GM18909 (cell line): ENCODE data around the gene AHCYL1.
A peak's percentile ranks its signal among the peaks of the same experiment; 100 is the strongest.

ENCODE experiments used
- ATAC-seq: cut with Tn5 transposase; IDR thresholded peaks from one replicate; pipeline ENCODE4 v1.9.1; 2021; ENCODE audit warnings: mild to moderate bottlenecking; ENCODE audit not compliant: unreplicated experiment, poor library complexity

The AHCYL1 gene

GRCh38 chr1:110033421-110033820 lies 48.9 kb downstream of the AHCYL1 start:
- ATAC-seq, result no peak

DNA sequence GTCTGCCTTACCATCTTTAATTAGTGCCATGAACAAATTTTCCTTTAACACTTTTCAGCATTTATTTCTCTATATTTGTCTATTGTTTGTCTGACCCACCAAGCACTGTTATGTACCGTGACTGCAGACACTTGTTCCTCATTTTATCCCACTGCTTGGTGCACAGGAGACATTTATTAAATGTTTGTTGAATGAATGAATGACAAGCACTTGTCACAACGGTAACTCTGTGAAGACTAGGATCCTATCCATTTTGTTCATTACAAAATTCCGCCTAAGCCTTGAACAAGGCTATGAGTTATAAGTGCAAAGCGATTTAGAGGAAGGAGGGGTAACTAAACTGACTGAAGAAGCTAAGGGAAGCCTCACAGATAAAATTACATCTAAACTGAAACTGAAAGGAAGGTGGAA lies 49.5 kb downstream of the AHCYL1 start:
- no peak for ATAC-seq

GRCh38 chr1:110034451-110035235 lies 50.1 kb downstream of the AHCYL1 start, which contains the start of gene STRIP1:
STRIP1 (plus strand) TSS chr1:110034624; CDS start chr1:110034638, 14 bp downstream.
- ATAC-seq, result peak; percentile 91

GRCh38 chr1:110035236-110035752 lies 50.7 kb downstream of the AHCYL1 start:
- ATAC-seq, result no peak

GRCh38 chr1:110038271-110038670 lies 53.7 kb downstream of the AHCYL1 start:
- no peak for ATAC-seq

- no peak for ATAC-seq
Measured at GRCh38 chr1:110039641-110040040, 55.1 kb downstream of the AHCYL1 start.

DNA sequence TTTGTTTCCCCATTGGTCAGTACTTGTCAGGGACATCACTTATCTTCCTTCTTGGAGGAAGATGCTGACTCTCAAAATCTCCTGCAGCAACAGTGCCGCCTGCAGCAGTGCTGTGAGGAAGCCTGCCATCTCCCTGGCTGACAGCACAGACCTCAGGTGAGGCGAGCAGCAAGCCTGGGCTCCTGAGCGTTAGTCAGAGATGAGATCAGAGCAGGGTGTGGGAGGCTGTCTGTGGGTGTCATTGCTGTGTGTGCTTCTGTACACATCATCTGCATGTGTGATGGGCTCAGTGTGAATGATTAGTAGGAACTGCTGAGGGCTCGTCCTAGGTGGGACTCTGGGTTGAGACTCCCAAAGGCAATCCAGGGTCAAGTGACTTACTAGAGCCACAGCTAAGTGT lies 56.0 kb downstream of the AHCYL1 start:
- no peak for ATAC-seq

DNA sequence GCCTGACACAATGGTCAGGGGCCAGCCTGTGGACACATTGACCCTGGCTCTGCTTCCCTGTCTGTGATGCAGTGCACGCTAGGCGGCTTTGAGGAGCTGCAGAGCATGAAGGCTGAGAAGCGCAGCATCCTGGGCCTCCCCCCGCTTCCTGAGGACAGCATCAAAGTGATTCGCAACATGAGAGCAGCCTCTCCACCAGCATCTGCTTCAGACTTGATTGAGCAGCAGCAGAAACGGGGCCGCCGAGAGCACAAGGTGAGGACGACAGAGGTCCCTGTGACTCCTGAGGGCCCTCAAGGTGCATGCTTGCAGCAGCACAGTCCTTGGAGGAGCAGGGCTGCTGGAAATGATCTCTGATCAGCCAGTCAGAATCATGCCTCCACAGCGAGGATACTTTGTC lies 58.5 kb downstream of the AHCYL1 start:
- no peak for ATAC-seq

GRCh38 chr1:110047463-110047862 lies 62.9 kb downstream of the AHCYL1 start:
- no peak for ATAC-seq

- ATAC-seq, result no peak
Measured at GRCh38 chr1:110048240-110048639, 63.7 kb downstream of the AHCYL1 start.

- ATAC-seq, result no peak
Measured at GRCh38 chr1:110048923-110049601, 64.5 kb downstream of the AHCYL1 start.

DNA sequence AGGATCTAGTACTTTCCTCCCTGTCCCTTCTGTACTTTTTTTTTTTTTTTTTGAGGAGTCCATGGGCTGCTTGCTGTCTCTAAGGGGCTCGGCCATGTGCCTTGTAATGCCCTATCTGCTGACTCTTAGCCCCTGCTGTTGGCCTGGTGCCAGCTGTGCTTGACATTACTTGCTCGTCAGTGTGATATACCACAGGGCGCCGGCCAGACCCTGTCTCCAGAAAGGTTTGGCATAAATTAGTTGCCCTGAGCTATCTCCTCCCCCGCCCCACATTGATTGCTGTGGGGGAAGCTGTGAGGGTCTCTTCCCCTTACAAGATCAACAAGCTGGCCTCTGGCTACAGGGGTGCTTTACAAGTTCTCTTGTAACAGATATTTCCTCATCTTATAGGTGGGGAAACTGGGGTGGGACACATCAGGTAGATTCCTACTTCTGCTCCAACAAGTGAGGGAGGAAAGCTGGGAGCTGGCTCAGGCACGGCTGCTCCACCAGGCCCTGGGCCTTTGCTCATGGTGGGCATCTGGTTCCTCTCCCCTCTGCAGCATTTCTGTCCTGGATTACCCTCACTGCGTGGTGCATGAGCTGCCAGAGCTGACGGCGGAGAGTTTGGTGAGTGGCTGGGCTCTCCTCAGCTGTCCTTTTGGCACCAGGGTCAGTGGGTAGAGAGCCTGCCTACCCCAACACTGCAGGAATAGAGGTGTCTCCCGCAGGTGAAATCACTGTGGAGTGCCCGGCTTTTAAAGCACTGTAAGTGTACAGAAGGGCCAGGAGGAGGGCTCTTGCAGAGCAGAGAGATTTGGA lies 65.4 kb downstream of the AHCYL1 start:
- no peak for ATAC-seq

DNA sequence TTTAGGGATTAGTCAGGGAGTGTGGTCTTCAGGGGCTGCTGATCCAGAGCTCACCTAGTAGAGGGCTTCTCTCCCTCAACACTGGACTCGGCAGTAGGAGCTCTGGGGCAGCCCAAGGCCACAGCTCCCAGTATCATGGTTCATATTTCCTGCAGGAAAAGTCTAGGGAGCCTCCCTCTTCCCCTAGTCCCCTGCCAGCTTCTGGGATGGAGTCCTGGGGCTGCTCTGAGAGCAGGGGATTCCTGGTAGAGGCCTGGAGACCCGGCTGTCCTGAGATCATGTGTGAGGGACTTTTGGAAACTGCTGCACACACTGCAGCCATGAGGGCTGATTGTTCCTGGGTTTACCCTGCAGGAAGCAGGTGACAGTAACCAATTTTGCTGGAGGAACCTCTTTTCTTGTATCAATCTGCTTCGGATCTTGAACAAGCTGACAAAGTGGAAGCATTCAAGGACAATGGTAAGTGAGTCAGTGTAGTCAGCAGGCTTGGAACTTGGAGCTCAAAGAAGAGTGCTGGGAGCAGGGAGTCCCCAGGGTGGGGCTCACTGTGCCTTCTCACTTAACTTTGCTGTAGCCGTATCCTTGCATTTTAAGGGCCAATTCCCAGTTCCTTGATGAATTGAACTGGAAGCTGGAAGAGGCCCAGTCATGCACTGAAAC lies 66.2 kb downstream of the AHCYL1 start:
- no peak for ATAC-seq

GRCh38 chr1:110051262-110051648 lies 66.7 kb downstream of the AHCYL1 start:
- ATAC-seq, result no peak

DNA sequence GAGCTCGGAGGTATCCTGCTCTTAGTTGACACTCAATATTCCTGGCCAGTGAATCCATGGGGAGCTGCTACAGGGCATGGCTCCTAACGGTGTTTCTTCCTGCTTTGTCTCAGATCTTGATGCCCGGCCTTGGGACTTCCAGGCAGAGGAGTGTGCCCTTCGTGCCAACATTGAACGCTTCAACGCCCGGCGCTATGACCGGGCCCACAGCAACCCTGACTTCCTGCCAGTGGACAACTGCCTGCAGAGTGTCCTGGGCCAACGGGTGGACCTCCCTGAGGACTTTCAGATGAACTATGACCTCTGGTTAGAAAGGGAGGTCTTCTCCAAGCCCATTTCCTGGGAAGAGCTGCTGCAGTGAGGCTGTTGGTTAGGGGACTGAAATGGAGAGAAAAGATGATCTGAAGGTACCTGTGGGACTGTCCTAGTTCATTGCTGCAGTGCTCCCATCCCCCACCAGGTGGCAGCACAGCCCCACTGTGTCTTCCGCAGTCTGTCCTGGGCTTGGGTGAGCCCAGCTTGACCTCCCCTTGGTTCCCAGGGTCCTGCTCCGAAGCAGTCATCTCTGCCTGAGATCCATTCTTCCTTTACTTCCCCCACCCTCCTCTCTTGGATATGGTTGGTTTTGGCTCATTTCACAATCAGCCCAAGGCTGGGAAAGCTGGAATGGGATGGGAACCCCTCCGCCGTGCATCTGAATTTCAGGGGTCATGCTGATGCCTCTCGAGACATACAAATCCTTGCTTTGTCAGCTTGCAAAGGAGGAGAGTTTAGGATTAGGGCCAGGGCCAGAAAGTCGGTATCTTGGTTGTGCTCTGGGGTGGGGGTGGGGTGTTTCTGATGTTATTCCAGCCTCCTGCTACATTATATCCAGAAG lies 69.2 kb downstream of the AHCYL1 start:
- ATAC-seq, result no peak

- ATAC-seq, result no peak
Measured at GRCh38 chr1:110055493-110056284, 71.1 kb downstream of the AHCYL1 start.

DNA sequence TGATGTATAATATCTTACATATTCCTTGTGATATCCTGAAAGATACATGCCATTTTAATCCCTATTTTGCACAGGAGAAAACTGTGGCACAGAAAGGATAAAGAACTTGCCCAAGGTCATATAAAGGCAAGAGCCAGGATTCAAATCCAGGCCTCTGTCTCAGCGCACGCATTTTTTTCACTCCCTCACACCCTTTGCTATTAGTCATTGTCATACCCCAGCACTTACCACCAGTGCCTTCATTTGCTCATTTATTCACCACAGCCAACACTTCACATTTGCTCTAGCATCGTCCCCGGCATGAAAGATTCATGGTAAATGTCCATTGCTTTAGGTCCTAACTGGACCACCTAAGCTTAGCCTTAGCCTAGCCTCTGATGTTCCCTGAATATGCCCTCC lies 71.7 kb downstream of the AHCYL1 start:
- no peak for ATAC-seq

DNA sequence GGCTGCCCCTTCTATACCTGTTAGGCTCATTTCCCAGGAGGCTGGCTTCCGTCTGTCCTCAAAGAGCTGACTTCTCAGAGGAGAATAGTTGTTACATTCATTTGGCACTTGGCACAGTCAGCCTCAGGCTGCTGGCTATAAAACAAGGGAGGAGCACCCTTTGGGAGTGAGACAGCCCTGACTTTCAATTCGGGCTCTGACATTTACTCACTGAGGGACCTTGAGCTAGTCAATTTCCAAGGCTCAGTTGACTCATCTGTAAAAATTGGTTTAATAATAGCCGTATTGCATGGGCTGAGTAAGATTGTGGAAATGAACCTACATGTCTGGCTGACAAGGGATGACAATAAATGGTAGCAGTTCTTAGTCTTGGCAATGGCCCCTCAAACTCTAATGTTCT lies 72.2 kb downstream of the AHCYL1 start:
- ATAC-seq, result no peak
